ENCODE measurements around the gene CLEC1B. TPM values are rescaled to one million over a fixed set of nuclear protein-coding genes. Genes with fewer than 3 reads are reported as not detected.
"Not testable (repeated sequence)": the region's sequence is repeated elsewhere in the genome, so short reads cannot be mapped to it uniquely, and the experiment has no call there.

The CLEC1B gene
- total RNA-seq, 4 donors from 2014 or later, result not detected

DNA sequence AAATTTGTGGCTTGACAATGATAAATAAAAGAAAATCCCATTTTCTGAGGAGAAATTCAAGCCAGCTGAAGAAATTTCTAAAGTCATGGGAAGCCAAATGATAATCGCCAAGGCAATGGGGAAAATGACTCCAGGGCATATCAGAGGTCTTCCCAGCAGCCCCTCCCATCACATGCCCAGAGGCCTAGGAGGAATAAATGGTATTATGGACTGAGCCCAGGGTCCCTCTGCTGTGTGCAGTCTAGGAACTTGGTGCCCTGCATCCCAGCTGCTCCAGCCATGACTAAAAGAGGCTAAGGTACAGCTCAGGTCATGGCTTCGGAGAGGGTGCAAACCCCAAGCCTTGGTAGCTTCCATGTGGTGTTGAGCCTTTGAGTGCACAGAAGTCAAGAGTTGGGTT is 23.3 kb downstream of the CLEC1B start:
- no peaks in the 10 kb centered on the region for H3K36me3 ChIP-seq
- H3K27ac ChIP-seq, result no peak overlapping the region
- no peaks in the 10 kb centered on the region for H3K9me3 ChIP-seq
- H3K4me3 ChIP-seq (replicated peaks in 1 of 3), result no peak overlapping the region
- no peaks in the 10 kb centered on the region for H3K27me3 ChIP-seq
- intact Hi-C loops (cut with DNase I), result no loop called here
- H3K4me1 ChIP-seq, result no peaks in the 10 kb centered on the region
- no peak for DNase-seq
- TF ChIP-seq, protein P1, sequence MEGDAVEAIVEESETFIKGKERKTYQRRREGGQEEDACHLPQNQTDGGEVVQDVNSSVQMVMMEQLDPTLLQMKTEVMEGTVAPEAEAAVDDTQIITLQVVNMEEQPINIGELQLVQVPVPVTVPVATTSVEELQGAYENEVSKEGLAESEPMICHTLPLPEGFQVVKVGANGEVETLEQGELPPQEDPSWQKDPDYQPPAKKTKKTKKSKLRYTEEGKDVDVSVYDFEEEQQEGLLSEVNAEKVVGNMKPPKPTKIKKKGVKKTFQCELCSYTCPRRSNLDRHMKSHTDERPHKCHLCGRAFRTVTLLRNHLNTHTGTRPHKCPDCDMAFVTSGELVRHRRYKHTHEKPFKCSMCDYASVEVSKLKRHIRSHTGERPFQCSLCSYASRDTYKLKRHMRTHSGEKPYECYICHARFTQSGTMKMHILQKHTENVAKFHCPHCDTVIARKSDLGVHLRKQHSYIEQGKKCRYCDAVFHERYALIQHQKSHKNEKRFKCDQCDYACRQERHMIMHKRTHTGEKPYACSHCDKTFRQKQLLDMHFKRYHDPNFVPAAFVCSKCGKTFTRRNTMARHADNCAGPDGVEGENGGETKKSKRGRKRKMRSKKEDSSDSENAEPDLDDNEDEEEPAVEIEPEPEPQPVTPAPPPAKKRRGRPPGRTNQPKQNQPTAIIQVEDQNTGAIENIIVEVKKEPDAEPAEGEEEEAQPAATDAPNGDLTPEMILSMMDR (IDR thresholded peaks at IDR 0.05), result no peak
- no peak for TF ChIP-seq POLR2A (IDR thresholded peaks at IDR 0.05)
- 83 to 90% methylated on average over 2 of the region's 2 CpGs for WGBS, 2 donors

DNA sequence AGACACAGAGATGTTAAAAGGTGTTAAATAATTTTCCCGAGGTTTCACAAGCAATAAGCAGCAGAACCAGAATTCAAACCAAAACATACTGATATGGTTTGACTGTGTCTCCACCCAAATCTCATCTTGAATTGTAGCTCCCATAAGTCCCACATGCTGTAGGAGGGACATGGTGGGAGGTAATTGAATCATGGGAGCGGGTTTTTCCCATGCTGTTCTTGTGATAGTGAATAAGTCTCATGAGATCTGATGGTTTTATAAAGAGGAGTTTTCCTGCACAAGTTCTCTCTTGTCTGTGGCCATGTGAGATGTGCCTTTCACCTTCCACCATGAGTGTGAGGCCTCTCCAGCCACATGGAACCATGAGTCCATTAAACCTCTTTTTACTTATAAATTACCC is 24.2 kb downstream of the CLEC1B start:
- H3K27me3 ChIP-seq; DNase-seq; H3K36me3 ChIP-seq; H3K4me3 ChIP-seq (replicated peaks in 1 of 3); H3K27ac ChIP-seq; H3K4me1 ChIP-seq; intact Hi-C loops (cut with DNase I); H3K9me3 ChIP-seq: not testable (repeated sequence)
- WGBS, 2 donors, result 97 to 99% methylated on average over 2 of the region's 2 CpGs

DNA sequence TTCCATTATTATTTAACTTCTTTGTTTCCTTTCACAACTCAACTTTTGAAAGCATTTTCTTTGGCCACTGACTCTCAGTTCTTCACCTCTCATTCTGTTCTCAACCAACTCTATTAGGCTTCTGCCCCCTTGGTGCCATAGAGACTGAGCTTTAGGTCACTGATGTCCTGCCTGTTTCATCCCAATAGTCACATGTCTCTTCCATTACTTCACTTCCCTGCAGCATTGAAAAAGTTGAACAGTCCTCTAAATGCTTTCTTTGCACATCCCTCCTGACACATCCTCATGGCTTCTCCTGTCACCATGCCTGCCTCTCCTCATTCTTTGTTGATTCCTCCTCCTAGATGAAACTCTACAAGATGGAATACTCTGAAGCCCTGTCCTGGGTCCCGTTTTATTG is 25.0 kb downstream of the CLEC1B start:
- Histone ChIP-seq H3K4me3 (replicated peaks in 1 of 3) (no peak overlapping the region), H3K27me3 (no peaks in the 10 kb centered on the region), H3K9me3 (no peaks in the 10 kb centered on the region), H3K4me1 (no peaks in the 10 kb centered on the region), H3K27ac (no peak overlapping the region), H3K36me3 (no peaks in the 10 kb centered on the region)
- intact Hi-C loops (cut with DNase I), result no loop called here
- no peak for DNase-seq
- TF ChIP-seq POLR2A (IDR thresholded peaks at IDR 0.05), result no peak
- TF ChIP-seq, protein P1 (IDR thresholded peaks at IDR 0.05), result no peak
- 74 to 75% methylated on average over 1 of the region's 1 CpG for WGBS, 2 donors

DNA sequence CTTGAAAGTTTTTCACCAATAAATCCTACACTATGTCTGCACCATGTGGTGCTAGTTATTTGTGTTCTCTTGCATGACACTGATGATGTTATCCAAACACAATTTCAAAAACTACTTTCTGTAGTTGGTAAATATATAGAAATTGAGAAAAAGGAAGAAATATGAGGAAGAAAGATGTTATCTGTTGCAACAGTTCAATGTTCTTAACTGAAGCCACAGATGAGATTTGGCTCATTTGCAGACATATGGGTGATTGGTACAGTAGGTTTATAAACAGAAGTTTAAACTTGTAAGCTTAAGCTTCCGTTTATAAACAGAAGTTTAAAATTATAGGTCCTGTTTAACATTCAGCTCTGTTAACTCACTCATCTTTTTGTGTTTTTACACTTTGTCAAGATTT is 27.7 kb downstream of the CLEC1B start, which contains the start of gene CLEC12A:
Gene CLEC12A, plus strand, starts transcription at position 229 of the 400 bp plus-strand sequence. CDS start 188 bp downstream, outside the sequence.
- TF ChIP-seq, protein P1 (IDR thresholded peaks at IDR 0.05), result no peak
- no peak for TF ChIP-seq POLR2A (IDR thresholded peaks at IDR 0.05)
- WGBS, 2 donors, result 82 to 86% methylated on average over 1 of the region's 1 CpG
- no peak for DNase-seq
- Histone ChIP-seq H3K27ac (no peak within 1 kb of the TSS), H3K27me3 (no peaks in the 10 kb centered on the region), H3K4me1 (no peaks in the 10 kb centered on the region), H3K36me3 (no peaks in the 10 kb centered on the region), H3K4me3 (replicated peaks in 1 of 3) (no peak within 1 kb of the TSS), H3K9me3 (no peaks in the 10 kb centered on the region)
- intact Hi-C loops (cut with DNase I), result no loop called here

DNA sequence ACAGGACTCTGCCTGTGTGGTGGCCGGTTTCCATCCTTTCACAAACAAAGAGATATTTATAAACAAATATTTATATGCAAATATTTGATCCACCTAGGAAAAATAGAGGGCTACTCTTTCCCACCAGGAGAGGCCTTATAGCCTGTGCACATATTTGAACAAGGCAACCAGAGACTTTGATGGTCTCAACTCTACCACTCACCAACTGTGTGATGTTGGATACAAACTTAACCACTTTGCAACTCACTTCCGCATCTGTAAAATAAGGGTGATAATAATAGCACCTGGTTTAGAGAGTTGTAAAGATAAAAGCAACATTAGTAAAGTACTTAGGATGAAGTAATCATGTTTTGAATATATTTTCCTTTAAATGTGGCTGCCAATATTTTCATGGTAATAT is 29.2 kb downstream of the CLEC1B start:
- H3K4me1 ChIP-seq, result no peaks in the 10 kb centered on the region
- no peak overlapping the region for H3K27ac ChIP-seq
- 62 to 66% methylated on average over 2 of the region's 2 CpGs for WGBS, 2 donors
- TF ChIP-seq, protein P1 (IDR thresholded peaks at IDR 0.05), result no peak
- no peak for TF ChIP-seq POLR2A (IDR thresholded peaks at IDR 0.05)
- H3K27me3 ChIP-seq, result no peaks in the 10 kb centered on the region
- DNase-seq, result no peak
- no peak overlapping the region for H3K4me3 ChIP-seq (replicated peaks in 1 of 3)
- intact Hi-C loops (cut with DNase I), result no loop called here
- H3K9me3 ChIP-seq, result no peaks in the 10 kb centered on the region
- no peaks in the 10 kb centered on the region for H3K36me3 ChIP-seq

DNA sequence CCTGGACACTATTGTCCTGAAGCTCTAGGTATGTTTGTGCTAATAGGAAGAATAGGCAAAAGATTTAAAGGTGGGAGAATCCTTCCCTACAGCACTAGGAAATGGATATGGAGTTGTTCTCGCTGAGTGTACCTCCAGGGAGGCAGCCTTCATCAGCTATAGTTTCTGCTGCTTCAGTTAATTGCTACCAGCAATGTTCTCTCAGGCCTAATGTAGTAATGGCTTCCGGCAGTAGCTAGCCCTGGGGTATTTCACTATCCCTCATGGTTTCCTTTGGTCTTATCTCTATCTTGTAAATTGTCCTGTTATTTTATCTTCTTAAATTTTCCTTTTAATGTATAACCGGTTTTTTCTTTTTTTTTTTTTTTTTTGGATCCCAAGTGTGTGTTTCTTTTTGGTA is 37.0 kb downstream of the CLEC1B start:
- no peak overlapping the region for H3K27ac ChIP-seq
- H3K9me3 ChIP-seq, result no peaks in the 10 kb centered on the region
- no peak for DNase-seq
- intact Hi-C loops (cut with DNase I), result no loop called here
- no peaks in the 10 kb centered on the region for H3K27me3 ChIP-seq
- no peaks in the 10 kb centered on the region for H3K4me1 ChIP-seq
- H3K4me3 ChIP-seq (replicated peaks in 1 of 3), result no peak overlapping the region
- H3K36me3 ChIP-seq, result no peaks in the 10 kb centered on the region
- TF ChIP-seq POLR2A (IDR thresholded peaks at IDR 0.05), result no peak
- TF ChIP-seq, protein P1 (IDR thresholded peaks at IDR 0.05), result no peak
- WGBS, 2 donors, result 76 to 78% methylated on average over 3 of the region's 3 CpGs
